IPS-18c (cell line): ENCODE measurements around the gene CIAO3.
"Not testable (repeated sequence)": the region's sequence is repeated elsewhere in the genome, so short reads cannot be mapped to it uniquely, and the experiment has no call there.

ENCODE experiments used
- H3K4me3 ChIP-seq: 2 replicates; pipeline ENCODE4 v1.7.0; 2013; ENCODE audit warnings: low read depth, mild to moderate bottlenecking, low read length, moderate library complexity; ENCODE audit not compliant: insufficient read depth
- H3K9me3 ChIP-seq: one replicate; pipeline ENCODE4 v1.6.1; 2013; ENCODE audit warnings: mild to moderate bottlenecking, low read length, moderate library complexity; ENCODE audit not compliant: control insufficient read depth, insufficient read depth

CIAO3 gene

GRCh38 chr16:694863-695354 lies 45.9 kb downstream of the CIAO3 start:
- Histone ChIP-seq H3K4me3 (peak overlapping the region; percentile 57), H3K9me3 (no peaks in the 10 kb centered on the region)

DNA sequence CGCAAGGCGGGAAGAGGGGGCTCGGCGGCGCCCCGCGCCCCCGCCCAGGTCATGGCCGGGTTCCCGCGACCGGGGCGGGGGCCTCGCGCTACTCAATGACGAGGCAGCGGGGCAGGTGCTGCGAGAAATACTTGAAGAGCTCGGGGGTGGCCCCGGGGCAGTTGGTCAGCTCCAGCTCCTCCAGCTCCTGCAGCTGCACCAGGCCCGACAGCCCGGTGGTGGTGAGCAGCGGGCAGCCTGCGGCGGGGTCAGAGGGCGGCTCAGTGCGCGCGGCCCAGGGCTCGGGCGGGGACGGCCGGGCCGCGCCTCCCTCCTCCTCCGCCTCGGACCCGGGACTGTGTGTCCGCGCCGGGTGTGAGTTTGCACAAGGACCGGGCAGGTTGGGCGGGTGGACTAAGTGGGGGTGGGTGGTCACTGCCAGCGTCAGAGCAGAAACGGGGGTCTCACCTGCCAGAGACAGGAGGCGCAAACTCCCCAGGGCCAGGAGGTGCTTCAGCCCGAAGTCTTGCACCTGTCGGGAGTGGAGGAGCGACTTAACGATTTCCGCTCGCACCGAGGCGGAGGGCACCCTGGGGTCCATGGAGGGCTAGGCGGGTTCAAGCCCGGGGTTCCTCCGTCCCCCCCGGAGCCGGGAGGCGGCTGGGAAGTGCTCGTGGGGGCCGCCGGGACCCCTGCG lies 46.5 kb downstream of the CIAO3 start:
- Histone ChIP-seq H3K4me3 (peak overlapping the region; percentile 57), H3K9me3 (no peaks in the 10 kb centered on the region)

- H3K4me3 ChIP-seq, result peak overlapping the region; percentile 57
Observed at GRCh38 chr16:693766-694165, 47.0 kb downstream of the CIAO3 start.

DNA sequence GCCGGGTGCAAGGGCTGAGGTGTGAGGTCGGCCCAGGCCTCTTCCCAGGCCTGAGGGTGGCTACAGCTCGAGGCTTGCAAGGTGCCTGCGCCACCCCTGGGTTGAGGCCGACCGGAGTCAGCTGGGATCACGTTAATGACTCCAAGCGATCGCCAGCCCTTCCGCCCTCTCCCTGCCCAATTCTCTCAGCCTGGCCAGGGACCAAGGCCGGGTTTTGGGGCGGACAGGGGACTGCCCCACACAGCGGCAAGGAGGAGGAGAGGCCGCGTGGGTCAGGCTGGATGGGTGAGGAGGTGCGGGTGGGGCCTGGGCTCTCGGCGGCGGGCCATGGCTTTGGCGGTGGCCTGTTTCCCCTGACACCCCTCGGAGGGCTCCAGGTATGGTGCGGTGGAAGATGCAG lies 47.4 kb downstream of the CIAO3 start:
- H3K9me3 ChIP-seq, result no peaks in the 10 kb centered on the region
- peak overlapping the region; percentile 57 for H3K4me3 ChIP-seq

More at GRCh38 chr16:693766-694165, 47.0 kb downstream of the CIAO3 start:
- H3K9me3 ChIP-seq, result no peaks in the 10 kb centered on the region

DNA sequence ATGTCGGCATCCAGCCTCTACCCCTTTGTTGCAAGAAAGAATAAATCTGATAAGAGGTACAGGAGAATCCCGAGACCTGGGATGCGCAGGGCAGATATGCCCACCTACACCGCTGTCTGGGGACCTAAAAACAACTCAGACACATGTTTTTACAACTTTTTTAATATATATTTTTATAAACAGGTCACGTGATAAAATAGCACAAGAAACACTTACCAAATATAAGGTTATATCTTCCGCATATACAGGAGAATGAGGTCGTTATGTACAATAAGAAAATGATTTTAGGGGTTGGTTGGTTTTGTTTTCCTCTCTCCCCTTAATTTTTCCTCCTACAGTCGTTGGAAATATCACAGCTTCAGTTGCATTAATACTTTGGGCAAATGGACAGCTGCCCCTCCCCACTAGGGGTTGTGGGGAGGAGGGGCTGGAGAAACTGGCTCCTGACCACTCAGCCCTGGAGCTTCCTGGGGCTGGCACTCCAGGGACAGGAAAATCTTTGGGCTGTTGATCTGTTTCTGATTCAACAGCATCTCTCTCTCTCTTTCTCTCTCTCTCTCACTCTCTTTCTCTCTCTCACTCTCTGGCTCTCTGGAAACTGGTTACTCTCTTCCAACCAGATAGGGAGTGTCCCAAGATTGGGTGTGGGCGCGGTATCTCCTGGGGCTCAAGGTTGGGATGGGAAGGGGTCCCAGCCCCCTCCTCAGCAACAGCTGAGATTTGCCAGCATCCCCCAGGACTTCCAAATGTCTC lies 48.3 kb downstream of the CIAO3 start:
- H3K4me3 ChIP-seq, result no peak overlapping the region
- no peaks in the 10 kb centered on the region for H3K9me3 ChIP-seq

- not testable (repeated sequence) for H3K9me3 ChIP-seq, H3K4me3 ChIP-seq
Observed at GRCh38 chr16:691242-691641, 49.6 kb downstream of the CIAO3 start.

- H3K4me3 ChIP-seq, result peak overlapping the region; percentile 92
- no peaks in the 10 kb centered on the region for H3K9me3 ChIP-seq
Observed at GRCh38 chr16:689175-689897, 51.5 kb downstream of the CIAO3 start.

GRCh38 chr16:687499-687898 lies 53.3 kb downstream of the CIAO3 start:
- H3K9me3 ChIP-seq, result no peaks in the 10 kb centered on the region

GRCh38 chr16:686459-687260 lies 54.1 kb downstream of the CIAO3 start:
- Histone ChIP-seq H3K4me3 (no peak overlapping the region), H3K9me3 (no peaks in the 10 kb centered on the region)

More at GRCh38 chr16:687499-687898, 53.3 kb downstream of the CIAO3 start:
- no peak overlapping the region for H3K4me3 ChIP-seq

- H3K9me3 ChIP-seq, result no peaks in the 10 kb centered on the region
- no peak overlapping the region for H3K4me3 ChIP-seq
Observed at GRCh38 chr16:685967-686366, 54.8 kb downstream of the CIAO3 start.

GRCh38 chr16:684961-685696 lies 55.7 kb downstream of the CIAO3 start:
- H3K4me3 ChIP-seq, result no peak overlapping the region
- H3K9me3 ChIP-seq, result no peaks in the 10 kb centered on the region

DNA sequence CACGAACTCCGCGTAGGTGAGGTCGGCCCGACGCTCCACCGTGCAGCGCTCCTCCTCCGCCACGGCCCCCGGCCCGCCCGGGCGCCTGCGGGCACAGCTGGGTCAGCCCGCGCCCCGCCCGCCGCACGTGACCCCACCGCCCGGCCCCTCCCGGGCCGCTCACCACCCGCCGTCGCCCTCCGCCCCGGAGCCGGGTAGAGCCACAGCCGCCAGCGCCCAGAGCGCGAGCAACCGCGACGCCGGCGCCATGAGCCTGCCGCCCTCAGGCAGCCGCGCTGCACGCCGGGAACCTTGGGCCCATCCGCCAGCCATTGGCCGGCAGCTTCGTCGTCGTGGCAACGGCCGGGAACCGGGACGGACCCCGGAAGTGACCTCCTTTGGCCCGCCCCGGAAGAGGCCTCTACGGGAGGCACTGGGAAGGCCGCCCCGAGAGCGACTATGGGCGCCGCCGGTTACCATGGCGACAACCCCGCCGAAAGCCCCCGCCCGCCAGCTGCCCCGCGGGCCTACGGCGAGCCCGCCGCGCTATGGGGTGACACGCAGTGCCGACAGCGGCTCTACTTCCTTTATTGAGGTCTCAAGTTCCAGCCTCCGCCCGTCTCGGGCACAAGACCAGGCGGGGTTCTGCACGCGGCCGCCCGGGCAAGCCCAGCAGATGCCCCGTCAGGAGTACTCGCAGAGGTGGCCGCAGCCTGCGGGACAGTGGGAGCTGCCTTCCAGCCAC lies 56.6 kb downstream of the CIAO3 start, which contains the start of gene JMJD8:
TSS of gene JMJD8 (minus strand) at position 264 of the 724 bp plus-strand sequence. CDS start at position 249, 15 bp downstream.
- Histone ChIP-seq H3K4me3 (peak within 1 kb of the TSS; percentile 71), H3K9me3 (no peaks in the 10 kb centered on the region)

GRCh38 chr16:683396-684070 lies 57.3 kb downstream of the CIAO3 start:
- Histone ChIP-seq H3K9me3 (no peaks in the 10 kb centered on the region), H3K4me3 (peak overlapping the region; percentile 71)

DNA sequence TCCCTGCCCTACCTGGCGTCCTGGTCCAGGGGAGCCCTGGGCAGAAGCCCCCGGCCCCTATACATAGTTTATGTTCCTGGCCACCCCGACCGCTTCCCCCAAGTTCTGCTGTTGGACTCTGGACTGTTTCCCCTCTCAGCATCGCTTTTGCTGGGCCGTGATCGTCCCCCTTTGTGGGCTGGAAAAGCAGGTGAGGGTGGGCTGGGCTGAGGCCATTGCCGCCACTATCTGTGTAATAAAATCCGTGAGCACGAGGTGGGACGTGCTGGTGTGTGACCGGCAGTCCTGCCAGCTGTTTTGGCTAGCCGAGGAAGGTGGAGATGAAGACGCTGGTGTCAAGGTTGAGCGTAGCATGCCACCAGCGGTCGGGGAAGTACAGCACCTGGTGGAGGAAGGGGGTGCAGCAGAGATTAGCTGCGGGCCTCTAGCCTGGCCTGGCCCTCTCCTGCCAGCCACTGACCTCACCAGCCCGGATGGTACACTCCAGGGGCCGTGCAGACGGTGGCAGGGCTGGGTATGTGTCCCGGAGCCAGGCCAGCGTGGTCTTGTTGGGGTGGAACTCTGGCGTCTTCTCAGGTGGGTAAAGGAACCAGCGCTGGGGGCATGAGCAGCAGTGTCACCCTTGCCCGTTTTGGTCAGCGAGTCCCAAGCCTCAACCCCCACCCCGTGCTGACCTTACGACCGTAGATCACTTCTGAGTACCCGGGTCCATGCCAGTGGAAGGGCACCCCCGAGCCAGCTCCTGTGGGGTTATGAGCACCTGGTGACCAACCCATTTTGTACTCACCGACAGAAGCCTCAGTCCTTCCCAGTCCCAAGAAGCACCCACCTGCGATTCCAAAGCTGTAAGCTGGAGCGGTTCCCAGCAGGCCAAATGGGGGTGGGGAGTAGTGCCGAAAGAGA lies 58.1 kb downstream of the CIAO3 start:
- Histone ChIP-seq H3K9me3 (no peaks in the 10 kb centered on the region), H3K4me3 (peak overlapping the region; percentile 71)
